ENCODE measurements around the gene TNRC6B. TPM values are rescaled to one million over a fixed set of nuclear protein-coding genes. Genes with fewer than 3 reads are reported as not detected.
A peak's percentile ranks its signal among the peaks of the same experiment; 100 is the strongest.

The TNRC6B gene
- total RNA-seq, 1 experiment from 2014 or later = 52.2 TPM

DNA sequence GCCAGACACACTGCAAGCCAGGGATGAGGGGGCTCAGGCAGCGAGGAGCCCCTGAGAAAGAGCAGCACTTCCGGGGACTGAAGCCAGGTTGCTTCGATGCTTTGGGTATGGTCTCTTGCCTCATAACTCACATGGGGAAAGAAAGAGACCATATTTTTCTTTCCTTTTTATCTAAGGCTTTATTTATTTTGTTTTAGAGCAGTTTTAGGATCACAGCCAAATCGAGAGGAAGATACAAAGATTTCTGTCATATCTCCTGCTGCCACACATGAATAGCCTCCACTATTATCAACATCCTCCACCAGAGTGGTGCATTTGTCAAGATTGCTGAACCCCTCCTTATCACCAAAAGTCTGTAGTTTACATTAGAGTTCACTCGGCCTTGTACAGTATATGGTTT is 144.3 kb downstream of the TNRC6B start:
- no peak for DNase-seq (ENCODE audit: low spot score)
- H3K27ac ChIP-seq (ENCODE audit: low read depth, low read length, poor library complexity, severe bottlenecking) = no peak overlapping the region

DNA sequence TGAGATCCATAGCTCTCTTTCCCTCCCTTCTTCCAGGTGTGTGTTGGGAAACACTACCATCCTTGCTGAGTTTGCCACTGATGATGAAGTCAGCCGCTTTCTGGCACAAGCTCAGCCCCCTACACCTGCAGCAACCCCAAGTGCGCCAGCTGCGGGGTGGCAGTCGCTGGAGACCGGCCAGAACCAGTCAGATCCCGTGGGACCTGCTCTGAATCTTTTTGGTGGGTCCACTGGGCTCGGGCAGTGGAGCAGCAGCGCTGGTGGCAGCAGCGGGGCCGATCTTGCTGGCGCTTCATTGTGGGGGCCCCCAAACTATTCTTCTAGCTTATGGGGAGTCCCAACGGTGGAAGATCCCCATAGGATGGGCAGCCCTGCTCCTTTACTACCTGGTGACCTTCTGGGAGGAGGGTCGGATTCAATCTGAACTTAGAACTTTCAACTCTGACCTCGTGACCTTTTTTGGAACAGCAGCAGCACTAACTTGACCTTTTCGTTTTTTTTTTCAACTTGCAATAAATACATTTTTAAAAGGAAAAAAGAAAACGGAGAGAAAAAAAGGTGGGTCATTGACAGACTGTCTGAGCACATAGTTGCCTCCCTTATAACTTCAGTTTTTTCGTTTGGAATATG is 145.2 kb downstream of the TNRC6B start:
- no peaks in the 10 kb centered on the region for H3K9me3 ChIP-seq (ENCODE audit: low read depth, low read length, poor library complexity, severe bottlenecking)
- no peak overlapping the region for H3K27ac ChIP-seq (ENCODE audit: low read depth, low read length, poor library complexity, severe bottlenecking)
- no peak overlapping the region for H3K4me3 ChIP-seq (ENCODE audit: low read depth, low read length, poor library complexity, severe bottlenecking)
- CTCF ChIA-PET = no interaction called here
- peaks cover 31% of the 10 kb centered on the region for H3K36me3 ChIP-seq (ENCODE audit: insufficient read depth, low read length, poor library complexity, severe bottlenecking)
- intact Hi-C loops (cut with micrococcal nuclease; ENCODE audit: unreplicated experiment) = no loop called here
- no TSS peak for BruUV-seq (replicated peaks)
- POLR2A ChIA-PET (ENCODE audit: low non-redundant PET) = no interaction called here
- no peaks in the 10 kb centered on the region for H3K27me3 ChIP-seq (replicated peaks; ENCODE audit: insufficient read depth, low read depth, low read length, poor library complexity)
- no peak for TF ChIP-seq EZH2 (IDR thresholded peaks at IDR 0.05; ENCODE audit: borderline replicate concordance, low read depth, low read length, poor library complexity, severe bottlenecking)
- TF ChIP-seq, protein P1, sequence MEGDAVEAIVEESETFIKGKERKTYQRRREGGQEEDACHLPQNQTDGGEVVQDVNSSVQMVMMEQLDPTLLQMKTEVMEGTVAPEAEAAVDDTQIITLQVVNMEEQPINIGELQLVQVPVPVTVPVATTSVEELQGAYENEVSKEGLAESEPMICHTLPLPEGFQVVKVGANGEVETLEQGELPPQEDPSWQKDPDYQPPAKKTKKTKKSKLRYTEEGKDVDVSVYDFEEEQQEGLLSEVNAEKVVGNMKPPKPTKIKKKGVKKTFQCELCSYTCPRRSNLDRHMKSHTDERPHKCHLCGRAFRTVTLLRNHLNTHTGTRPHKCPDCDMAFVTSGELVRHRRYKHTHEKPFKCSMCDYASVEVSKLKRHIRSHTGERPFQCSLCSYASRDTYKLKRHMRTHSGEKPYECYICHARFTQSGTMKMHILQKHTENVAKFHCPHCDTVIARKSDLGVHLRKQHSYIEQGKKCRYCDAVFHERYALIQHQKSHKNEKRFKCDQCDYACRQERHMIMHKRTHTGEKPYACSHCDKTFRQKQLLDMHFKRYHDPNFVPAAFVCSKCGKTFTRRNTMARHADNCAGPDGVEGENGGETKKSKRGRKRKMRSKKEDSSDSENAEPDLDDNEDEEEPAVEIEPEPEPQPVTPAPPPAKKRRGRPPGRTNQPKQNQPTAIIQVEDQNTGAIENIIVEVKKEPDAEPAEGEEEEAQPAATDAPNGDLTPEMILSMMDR (conservative IDR thresholded peaks at IDR 0.05; ENCODE audit: low read depth, low read length) = no peak
- H3K4me1 ChIP-seq (ENCODE audit: insufficient read depth, low read length, poor library complexity, severe bottlenecking) = no peaks in the 10 kb centered on the region
- no peak for DNase-seq (ENCODE audit: low spot score)

More for the DNA sequence above, 144.3 kb downstream of the TNRC6B start:
- TF ChIP-seq, protein P1 (conservative IDR thresholded peaks at IDR 0.05; ENCODE audit: low read depth, low read length) = no peak
- no peak for TF ChIP-seq EZH2 (IDR thresholded peaks at IDR 0.05; ENCODE audit: borderline replicate concordance, low read depth, low read length, poor library complexity, severe bottlenecking)
- no peaks in the 10 kb centered on the region for H3K9me3 ChIP-seq (ENCODE audit: low read depth, low read length, poor library complexity, severe bottlenecking)
- no TSS peak for BruUV-seq (replicated peaks)
- peaks cover 40% of the 10 kb centered on the region for H3K36me3 ChIP-seq (ENCODE audit: insufficient read depth, low read length, poor library complexity, severe bottlenecking)
- ChIA-PET POLR2A (ENCODE audit: low non-redundant PET) (no interaction called here), CTCF (no interaction called here)
- no peaks in the 10 kb centered on the region for H3K4me1 ChIP-seq (ENCODE audit: insufficient read depth, low read length, poor library complexity, severe bottlenecking)
- no peaks in the 10 kb centered on the region for H3K27me3 ChIP-seq (replicated peaks; ENCODE audit: insufficient read depth, low read depth, low read length, poor library complexity)
- intact Hi-C loops (cut with micrococcal nuclease; ENCODE audit: unreplicated experiment) = no loop called here
- H3K4me3 ChIP-seq (ENCODE audit: low read depth, low read length, poor library complexity, severe bottlenecking) = no peak overlapping the region

DNA sequence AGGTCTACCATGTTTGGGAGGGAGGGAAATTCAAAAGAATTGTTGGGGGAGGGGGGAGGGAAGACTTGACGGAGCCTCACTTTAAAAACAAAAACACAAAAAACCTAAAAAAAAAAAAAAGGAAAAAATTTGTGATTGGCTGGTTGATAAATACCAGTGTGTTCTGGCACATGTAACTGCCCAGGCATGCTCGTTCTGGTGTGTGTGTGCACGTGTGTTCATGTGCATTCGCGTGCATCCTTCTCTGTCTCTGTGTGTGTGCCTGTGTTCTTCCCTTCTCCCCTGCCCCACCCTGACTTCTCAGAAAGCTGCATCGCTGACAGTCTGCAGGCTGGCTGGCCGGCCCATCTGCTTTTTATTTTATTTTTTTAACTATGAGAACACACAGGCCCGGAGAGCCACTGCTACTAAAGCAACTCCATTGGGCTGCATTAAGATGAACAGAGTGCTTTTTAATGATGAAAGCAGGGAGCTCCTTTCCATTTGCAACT is 146.0 kb downstream of the TNRC6B start:
- TSS peak; percentile 19 for BruUV-seq (replicated peaks)
- POLR2A ChIA-PET (ENCODE audit: low non-redundant PET) = no interaction called here
- intact Hi-C loops (cut with micrococcal nuclease; ENCODE audit: unreplicated experiment) = no loop called here

More for the DNA sequence above, 146.0 kb downstream of the TNRC6B start:
- Histone ChIP-seq H3K4me3 (ENCODE audit: low read depth, low read length, poor library complexity, severe bottlenecking) (no peak overlapping the region), H3K27me3 (replicated peaks; ENCODE audit: insufficient read depth, low read depth, low read length, poor library complexity) (no peaks in the 10 kb centered on the region), H3K4me1 (ENCODE audit: insufficient read depth, low read length, poor library complexity, severe bottlenecking) (no peaks in the 10 kb centered on the region), H3K36me3 (ENCODE audit: insufficient read depth, low read length, poor library complexity, severe bottlenecking) (peaks cover 28% of the 10 kb centered on the region), H3K27ac (ENCODE audit: low read depth, low read length, poor library complexity, severe bottlenecking) (no peak overlapping the region), H3K9me3 (ENCODE audit: low read depth, low read length, poor library complexity, severe bottlenecking) (no peaks in the 10 kb centered on the region)
- TF ChIP-seq EZH2 (IDR thresholded peaks at IDR 0.05; ENCODE audit: borderline replicate concordance, low read depth, low read length, poor library complexity, severe bottlenecking) = no peak
- TF ChIP-seq, protein P1 (conservative IDR thresholded peaks at IDR 0.05; ENCODE audit: low read depth, low read length) = no peak
- DNase-seq (ENCODE audit: low spot score) = no peak
- CTCF ChIA-PET = no interaction called here
